ENCODE results near the gene TULP4.

- TF ChIP-seq CTCF (IDR thresholded peaks at IDR 0.05 in 8 of 11, conservative IDR thresholded peaks at IDR 0.05 in 3 of 11) (no peak), POLR2A (IDR thresholded peaks at IDR 0.05) (no peak)
Observed at GRCh38 chr6:158457616-158458278, 145.5 kb downstream of the TULP4 start.
